WI38 (cell line): ENCODE measurements around the gene SLC7A10.

Experiments
- H3K4me3 ChIP-seq: 2 replicates; pipeline ENCODE4 v1.5.1; 2011; ENCODE audit warnings: low read depth, mild to moderate bottlenecking, control low read depth, low read length
- CTCF ChIP-seq: IDR thresholded peaks from 2 replicates; pipeline ENCODE4 v1.5.1; 2012; ENCODE audit warnings: low read depth, mild to moderate bottlenecking, control low read depth, low read length

SLC7A10 gene

DNA sequence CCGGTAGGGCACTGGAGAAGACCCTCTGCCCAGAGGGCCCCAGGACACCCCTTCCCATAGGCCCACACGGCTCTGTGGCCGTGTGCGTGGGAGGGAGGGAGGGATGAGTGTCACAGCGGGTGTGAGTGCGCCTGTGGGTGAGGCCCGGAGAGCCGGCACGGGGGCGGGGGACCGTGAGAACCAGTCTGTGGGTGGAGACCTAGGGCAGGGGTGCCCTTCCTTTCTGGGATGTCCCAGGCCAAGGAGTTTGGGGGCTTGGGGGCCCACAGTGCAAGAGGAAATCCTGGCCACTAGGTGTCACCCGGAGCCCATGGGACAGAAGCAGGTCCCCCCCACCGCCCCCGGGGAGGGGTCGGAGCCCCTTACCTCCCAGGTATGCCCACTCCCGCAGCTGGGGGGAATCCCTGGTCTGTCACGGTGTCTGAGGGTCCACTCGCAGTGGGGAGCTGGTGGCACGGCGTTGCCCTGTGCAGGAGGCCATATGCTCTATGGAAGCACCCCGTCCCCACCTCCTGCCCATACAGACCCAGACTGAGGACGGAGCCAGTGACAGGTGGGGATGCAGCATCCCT lies 16.0 kb upstream of the SLC7A10 start:
- peak; percentile 66 for TF ChIP-seq CTCF
- no peak overlapping the region for H3K4me3 ChIP-seq

- TF ChIP-seq CTCF = no peak
These were observed 15.5 kb upstream of the SLC7A10 start for GRCh38 chr19:33241091-33241529.

GRCh38 chr19:33240181-33240771 lies 14.6 kb upstream of the SLC7A10 start:
- no peak for TF ChIP-seq CTCF
- no peak overlapping the region for H3K4me3 ChIP-seq

More at GRCh38 chr19:33241091-33241529, 15.5 kb upstream of the SLC7A10 start:
- H3K4me3 ChIP-seq = no peak overlapping the region

DNA sequence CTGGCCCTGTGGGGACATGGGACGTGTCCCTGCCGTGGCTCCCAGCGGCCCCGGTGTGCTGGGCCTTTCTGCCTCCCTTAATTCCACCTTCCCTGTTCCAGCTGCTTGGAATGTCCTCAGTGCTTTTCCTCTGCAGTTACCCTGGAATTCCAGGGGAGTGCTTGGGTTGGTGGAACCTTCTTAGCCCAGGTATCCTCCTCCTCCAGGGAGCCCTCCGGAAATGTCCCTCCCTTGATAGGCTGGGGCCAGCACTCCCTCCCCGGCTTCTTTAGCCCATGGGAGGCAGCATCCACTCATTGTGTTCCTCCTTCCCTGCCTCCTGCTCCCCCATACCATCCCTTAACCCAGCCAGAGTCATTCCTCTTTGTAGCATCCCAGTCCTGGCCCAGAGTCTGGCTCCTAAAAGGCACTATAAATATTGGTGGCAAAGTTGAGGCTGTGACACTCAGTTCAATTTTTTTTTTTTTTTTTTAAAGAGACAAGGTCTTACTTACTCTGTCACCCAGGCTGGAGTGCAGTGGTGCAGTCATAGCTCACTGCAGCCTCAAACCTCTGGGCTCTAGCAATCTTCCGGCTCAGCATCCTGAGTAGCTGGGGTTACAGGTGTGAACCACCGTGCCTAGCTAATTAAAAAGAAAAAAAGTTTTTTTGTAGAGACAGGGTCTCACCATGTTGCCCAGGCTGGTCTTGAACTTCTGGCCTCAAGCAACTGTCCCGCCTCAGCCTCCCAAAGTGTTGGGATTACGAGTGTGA lies 13.7 kb upstream of the SLC7A10 start:
- no peak overlapping the region for H3K4me3 ChIP-seq
- TF ChIP-seq CTCF = no peak

DNA sequence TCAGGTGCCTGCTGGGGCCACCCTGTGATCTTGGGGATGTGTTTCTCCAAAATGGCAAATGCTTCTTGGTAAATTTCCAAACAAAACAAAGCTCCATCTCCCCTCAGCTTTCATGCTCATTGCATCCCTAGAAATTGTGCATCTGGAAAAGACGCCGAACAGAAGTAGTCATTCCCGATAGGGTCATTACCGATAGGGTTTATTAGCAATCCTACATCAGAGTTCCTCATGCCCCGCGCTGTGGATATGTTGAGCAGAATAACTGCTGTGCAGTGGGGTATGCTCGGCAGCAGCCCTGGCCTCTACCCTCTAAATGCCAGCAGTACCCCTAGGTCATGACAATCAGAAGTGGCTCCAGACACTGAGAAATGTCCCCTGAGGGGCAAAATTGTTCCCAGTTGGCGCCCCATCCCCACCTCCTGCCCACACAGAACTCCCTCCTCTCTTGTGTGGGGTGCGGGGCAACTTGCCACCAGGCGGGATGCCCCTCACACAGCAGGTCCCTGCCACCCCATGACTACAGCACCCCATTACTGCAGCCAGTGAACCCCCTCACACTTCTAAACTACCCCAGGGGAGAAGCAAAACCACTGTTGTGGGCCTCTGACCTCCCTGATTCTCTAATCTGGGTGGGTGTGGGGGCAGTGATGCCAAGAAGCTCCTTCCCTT lies 13.0 kb upstream of the SLC7A10 start:
- no peak for TF ChIP-seq CTCF
- H3K4me3 ChIP-seq = no peak overlapping the region

GRCh38 chr19:33236696-33237390 lies 11.2 kb upstream of the SLC7A10 start:
- H3K4me3 ChIP-seq = no peak overlapping the region
- TF ChIP-seq CTCF = no peak
